DOHH2 (cell line): ENCODE results near the gene MTHFR.

ENCODE experiments used
- H3F3A ChIP-seq: fragments of 200-600 bp; sonication (generic), shearing (Covaris generic); 2 replicates; pipeline ENCODE4 v1.6.0; 2016; ENCODE audit warnings: antibody characterized with exemption, mild to moderate bottlenecking; ENCODE audit not compliant: control insufficient read depth, insufficient read depth
- H3K27ac ChIP-seq: fragments of 200-600 bp; sonication (generic); 2 replicates; pipeline ENCODE4 v1.5.1; 2014; ENCODE audit warnings: low read depth, mild to moderate bottlenecking, low read length, moderate library complexity
- H3K27me3 ChIP-seq: fragments of 200-600 bp; sonication (generic); 2 replicates; pipeline ENCODE4 v1.6.1; 2014; ENCODE audit warnings: mild to moderate bottlenecking, low read length, mixed read lengths; ENCODE audit not compliant: control insufficient read depth
- H3K36me3 ChIP-seq: fragments of 200-600 bp; sonication (generic); 2 replicates; pipeline ENCODE4 v1.6.1; 2014; ENCODE audit warnings: mild to moderate bottlenecking, low read length, moderate library complexity, mixed read lengths; ENCODE audit not compliant: control insufficient read depth
- H3K4me1 ChIP-seq: fragments of 200-600 bp; sonication (generic); 2 replicates; pipeline ENCODE4 v1.6.1; 2014; ENCODE audit warnings: mild to moderate bottlenecking, low read length, mixed read lengths; ENCODE audit not compliant: control insufficient read depth
- H3K4me2 ChIP-seq: fragments of 200-600 bp; sonication (generic); 2 replicates; pipeline ENCODE4 v1.6.0; 2014; ENCODE audit warnings: mild to moderate bottlenecking, low read length, moderate library complexity
- H3K4me3 ChIP-seq: fragments of 200-600 bp; sonication (generic); 2 replicates; pipeline ENCODE4 v1.5.1; 2014; ENCODE audit warnings: mild to moderate bottlenecking, low read length, mixed read lengths
- H3K79me2 ChIP-seq: fragments of 200-600 bp; sonication (generic); 2 replicates; pipeline ENCODE4 v1.6.1; 2014; ENCODE audit warnings: mild to moderate bottlenecking, low read length, mixed read lengths; ENCODE audit not compliant: control insufficient read depth
- H3K9me2 ChIP-seq: fragments of 200-600 bp; sonication (generic); replicated peaks from 2 replicates; pipeline ENCODE4 v1.6.1; 2014; ENCODE audit warnings: mild to moderate bottlenecking, low read length, mixed read lengths; ENCODE audit not compliant: control insufficient read depth
- H3K9me3 ChIP-seq: fragments of 200-600 bp; sonication (generic); 2 replicates; pipeline ENCODE4 v1.6.1; 2014; ENCODE audit warnings: antibody characterized with exemption, low read length, mixed read lengths; ENCODE audit not compliant: control insufficient read depth, insufficient read depth
- H4K20me1 ChIP-seq: fragments of 200-600 bp; sonication (generic); 2 replicates; pipeline ENCODE4 v1.6.0; 2014; ENCODE audit warnings: low read depth, mild to moderate bottlenecking, antibody characterized with exemption, low read length, moderate library complexity; ENCODE audit not compliant: control insufficient read depth, insufficient read depth
- EZH2phosphoT487 ChIP-seq: fragments of 200-600 bp; sonication (generic); IDR thresholded peaks from 2 replicates; pipeline ENCODE4 v1.6.1; 2017; ENCODE audit warnings: borderline replicate concordance, mild to moderate bottlenecking, antibody characterized with exemption, low read length, moderate library complexity, mixed read lengths
- TF ChIP-seq, protein P1 (sequence below): fragments of 200-600 bp; sonication (generic); IDR thresholded peaks from one replicate; pipeline ENCODE4 v1.5.1; 2014; ENCODE audit warnings: antibody characterized with exemption, mild to moderate bottlenecking, low read depth, low read length; ENCODE audit not compliant: poor library complexity, severe bottlenecking

MTHFR gene

DNA sequence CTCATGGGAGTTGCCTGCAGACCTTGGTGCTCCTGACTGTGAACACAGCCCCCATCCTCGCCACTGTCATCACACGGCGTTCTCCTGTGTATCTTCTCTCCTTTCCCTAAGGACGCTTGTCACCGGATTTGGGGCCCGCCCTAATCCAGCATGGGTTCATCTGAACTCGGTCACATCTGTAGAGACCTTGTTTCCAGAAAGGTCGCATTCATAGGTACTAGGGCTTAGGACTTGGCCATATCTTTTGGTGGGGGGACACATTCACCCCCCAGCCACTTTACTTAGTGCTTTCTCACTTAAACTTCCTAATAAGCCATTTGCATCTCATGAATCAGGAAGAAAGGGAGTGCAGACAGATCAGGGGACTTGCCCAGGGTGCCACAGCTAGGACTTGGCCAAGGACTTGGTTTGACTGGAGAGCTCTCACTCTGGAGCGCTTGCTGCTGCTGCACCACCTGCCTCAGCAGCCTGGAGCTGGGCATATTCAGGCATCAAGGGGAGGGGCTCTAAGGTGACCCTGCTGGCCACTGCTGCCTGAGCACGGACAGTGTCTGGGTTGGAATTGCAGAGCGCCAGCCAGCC, 32.1 kb upstream of the MTHFR start:
- TF ChIP-seq, protein P1, sequence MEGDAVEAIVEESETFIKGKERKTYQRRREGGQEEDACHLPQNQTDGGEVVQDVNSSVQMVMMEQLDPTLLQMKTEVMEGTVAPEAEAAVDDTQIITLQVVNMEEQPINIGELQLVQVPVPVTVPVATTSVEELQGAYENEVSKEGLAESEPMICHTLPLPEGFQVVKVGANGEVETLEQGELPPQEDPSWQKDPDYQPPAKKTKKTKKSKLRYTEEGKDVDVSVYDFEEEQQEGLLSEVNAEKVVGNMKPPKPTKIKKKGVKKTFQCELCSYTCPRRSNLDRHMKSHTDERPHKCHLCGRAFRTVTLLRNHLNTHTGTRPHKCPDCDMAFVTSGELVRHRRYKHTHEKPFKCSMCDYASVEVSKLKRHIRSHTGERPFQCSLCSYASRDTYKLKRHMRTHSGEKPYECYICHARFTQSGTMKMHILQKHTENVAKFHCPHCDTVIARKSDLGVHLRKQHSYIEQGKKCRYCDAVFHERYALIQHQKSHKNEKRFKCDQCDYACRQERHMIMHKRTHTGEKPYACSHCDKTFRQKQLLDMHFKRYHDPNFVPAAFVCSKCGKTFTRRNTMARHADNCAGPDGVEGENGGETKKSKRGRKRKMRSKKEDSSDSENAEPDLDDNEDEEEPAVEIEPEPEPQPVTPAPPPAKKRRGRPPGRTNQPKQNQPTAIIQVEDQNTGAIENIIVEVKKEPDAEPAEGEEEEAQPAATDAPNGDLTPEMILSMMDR: no peak
- no peak for TF ChIP-seq EZH2phosphoT487
- Histone ChIP-seq H3K4me2 (no peak overlapping the region), H3F3A (peaks cover 11% of the 10 kb centered on the region), H3K36me3 (peaks cover 94% of the 10 kb centered on the region), H3K9me3 (no peaks in the 10 kb centered on the region), H3K27me3 (no peaks in the 10 kb centered on the region), H3K4me1 (peaks cover 37% of the 10 kb centered on the region), H3K9me2 (no peaks in the 10 kb centered on the region), H4K20me1 (no peaks in the 10 kb centered on the region; the same call in 1 of the 2 replicates), H3K79me2 (no peaks in the 10 kb centered on the region), H3K27ac (no peak overlapping the region), H3K4me3 (no peak overlapping the region)

GRCh38 chr1:11836955-11837766, 31.4 kb upstream of the MTHFR start:
- Histone ChIP-seq H3K4me1 (peaks cover 30% of the 10 kb centered on the region), H3F3A (peaks cover 7% of the 10 kb centered on the region), H4K20me1 (no peaks in the 10 kb centered on the region; the same call in 1 of the 2 replicates), H3K4me3 (no peak overlapping the region), H3K79me2 (no peaks in the 10 kb centered on the region), H3K27ac (no peak overlapping the region), H3K4me2 (no peak overlapping the region), H3K9me2 (no peaks in the 10 kb centered on the region), H3K27me3 (no peaks in the 10 kb centered on the region), H3K9me3 (no peaks in the 10 kb centered on the region), H3K36me3 (peaks cover 97% of the 10 kb centered on the region)
- TF ChIP-seq, protein P1: no peak

GRCh38 chr1:11835441-11836225, 29.9 kb upstream of the MTHFR start:
- H3K9me2 ChIP-seq: no peaks in the 10 kb centered on the region
- H4K20me1 ChIP-seq: no peaks in the 10 kb centered on the region; the same call in 1 of the 2 replicates
- no peaks in the 10 kb centered on the region for H3K9me3 ChIP-seq
- H3K4me1 ChIP-seq: peaks cover 15% of the 10 kb centered on the region
- H3K27me3 ChIP-seq: no peaks in the 10 kb centered on the region
- H3K4me2 ChIP-seq: no peak overlapping the region
- no peaks in the 10 kb centered on the region; the same call in 1 of the 2 replicates for H3F3A ChIP-seq
- H3K79me2 ChIP-seq: no peaks in the 10 kb centered on the region
- H3K4me3 ChIP-seq: no peak overlapping the region
- peaks cover 95% of the 10 kb centered on the region for H3K36me3 ChIP-seq
- TF ChIP-seq EZH2phosphoT487: no peak
- TF ChIP-seq, protein P1: no peak
- H3K27ac ChIP-seq: no peak overlapping the region
